Measurements from ENCODE around the gene UBE2E2.

UBE2E2 gene

GRCh38 chr3:23301819-23302218, 98.7 kb downstream of the UBE2E2 start:
- H2AFZ ChIP-seq (ENCODE audit: low read length), result no peak overlapping the region
- TF ChIP-seq, protein P1, sequence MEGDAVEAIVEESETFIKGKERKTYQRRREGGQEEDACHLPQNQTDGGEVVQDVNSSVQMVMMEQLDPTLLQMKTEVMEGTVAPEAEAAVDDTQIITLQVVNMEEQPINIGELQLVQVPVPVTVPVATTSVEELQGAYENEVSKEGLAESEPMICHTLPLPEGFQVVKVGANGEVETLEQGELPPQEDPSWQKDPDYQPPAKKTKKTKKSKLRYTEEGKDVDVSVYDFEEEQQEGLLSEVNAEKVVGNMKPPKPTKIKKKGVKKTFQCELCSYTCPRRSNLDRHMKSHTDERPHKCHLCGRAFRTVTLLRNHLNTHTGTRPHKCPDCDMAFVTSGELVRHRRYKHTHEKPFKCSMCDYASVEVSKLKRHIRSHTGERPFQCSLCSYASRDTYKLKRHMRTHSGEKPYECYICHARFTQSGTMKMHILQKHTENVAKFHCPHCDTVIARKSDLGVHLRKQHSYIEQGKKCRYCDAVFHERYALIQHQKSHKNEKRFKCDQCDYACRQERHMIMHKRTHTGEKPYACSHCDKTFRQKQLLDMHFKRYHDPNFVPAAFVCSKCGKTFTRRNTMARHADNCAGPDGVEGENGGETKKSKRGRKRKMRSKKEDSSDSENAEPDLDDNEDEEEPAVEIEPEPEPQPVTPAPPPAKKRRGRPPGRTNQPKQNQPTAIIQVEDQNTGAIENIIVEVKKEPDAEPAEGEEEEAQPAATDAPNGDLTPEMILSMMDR (conservative IDR thresholded peaks at IDR 0.05; ENCODE audit: low read length), result no peak
- TF ChIP-seq EZH2phosphoT487 (IDR thresholded peaks at IDR 0.05; ENCODE audit: borderline replicate concordance), result no peak
- H3K79me2 ChIP-seq (ENCODE audit: insufficient read depth, low read length), result 0 out of 2 replicates have a peak, but pooled peaks cover 6% of the 10 kb centered on the region
- H3K4me3 ChIP-seq (ENCODE audit: low read length, poor library complexity, severe bottlenecking), result no peak overlapping the region
- H3K36me3 ChIP-seq (ENCODE audit: insufficient read depth, low read length), result no peaks in the 10 kb centered on the region
- no peaks in the 10 kb centered on the region for H3K9me3 ChIP-seq (ENCODE audit: insufficient read depth, low read depth, low read length)
- no peak overlapping the region for H3K4me2 ChIP-seq (ENCODE audit: low read depth, low read length, poor library complexity, severe bottlenecking)
- no peaks in the 10 kb centered on the region for H3K4me1 ChIP-seq (ENCODE audit: insufficient read depth, low read length, poor library complexity, severe bottlenecking)
- no peaks in the 10 kb centered on the region for H3F3A ChIP-seq (ENCODE audit: low read depth)
- H3K9me2 ChIP-seq (replicated peaks; ENCODE audit: low read depth, low read length), result no peaks in the 10 kb centered on the region
- H3K9ac ChIP-seq (ENCODE audit: low read depth, low read length, poor library complexity, severe bottlenecking), result no peak overlapping the region
- no peaks in the 10 kb centered on the region for H3K27me3 ChIP-seq (ENCODE audit: insufficient read depth, low read length, poor library complexity, severe bottlenecking)
- H4K20me1 ChIP-seq (ENCODE audit: insufficient read depth, low read length, poor library complexity, severe bottlenecking), result no peaks in the 10 kb centered on the region

DNA sequence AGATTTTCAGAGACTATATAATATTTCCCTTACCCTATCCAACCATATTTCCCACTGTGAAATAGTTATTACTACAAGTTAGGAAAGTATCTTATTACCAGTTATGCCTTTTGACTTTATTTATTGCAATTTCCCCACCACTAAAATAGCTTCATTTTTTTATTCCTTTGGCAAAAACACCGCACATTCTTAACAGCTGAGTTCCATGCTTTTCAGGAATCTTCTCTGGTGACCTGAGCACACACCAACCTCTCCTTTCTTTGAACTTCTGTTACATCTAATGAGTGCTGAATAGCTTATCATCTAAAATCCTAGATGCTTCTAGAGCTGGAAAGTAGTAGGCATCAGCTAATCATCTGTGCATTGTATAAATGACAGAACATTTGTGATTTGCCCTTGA, 99.1 kb downstream of the UBE2E2 start:
- Histone ChIP-seq H3K4me2 (ENCODE audit: low read depth, low read length, poor library complexity, severe bottlenecking) (no peak overlapping the region), H3K36me3 (ENCODE audit: insufficient read depth, low read length) (no peaks in the 10 kb centered on the region), H3K27me3 (ENCODE audit: insufficient read depth, low read length, poor library complexity, severe bottlenecking) (no peaks in the 10 kb centered on the region), H4K20me1 (ENCODE audit: insufficient read depth, low read length, poor library complexity, severe bottlenecking) (no peaks in the 10 kb centered on the region), H3K9me3 (ENCODE audit: insufficient read depth, low read depth, low read length) (no peaks in the 10 kb centered on the region), H3F3A (ENCODE audit: low read depth) (no peaks in the 10 kb centered on the region), H3K9ac (ENCODE audit: low read depth, low read length, poor library complexity, severe bottlenecking) (no peak overlapping the region), H3K4me1 (ENCODE audit: insufficient read depth, low read length, poor library complexity, severe bottlenecking) (no peaks in the 10 kb centered on the region), H3K79me2 (ENCODE audit: insufficient read depth, low read length) (0 out of 2 replicates have a peak, but pooled peaks cover 6% of the 10 kb centered on the region), H3K9me2 (replicated peaks; ENCODE audit: low read depth, low read length) (no peaks in the 10 kb centered on the region), H3K4me3 (ENCODE audit: low read length, poor library complexity, severe bottlenecking) (no peak overlapping the region), H2AFZ (ENCODE audit: low read length) (no peak overlapping the region)
- TF ChIP-seq, protein P1 (conservative IDR thresholded peaks at IDR 0.05; ENCODE audit: low read length), result no peak

GRCh38 chr3:23303601-23304217, 100.6 kb downstream of the UBE2E2 start:
- Histone ChIP-seq H3F3A (ENCODE audit: low read depth) (no peaks in the 10 kb centered on the region), H4K20me1 (ENCODE audit: insufficient read depth, low read length, poor library complexity, severe bottlenecking) (no peaks in the 10 kb centered on the region), H3K4me1 (ENCODE audit: insufficient read depth, low read length, poor library complexity, severe bottlenecking) (no peaks in the 10 kb centered on the region), H3K4me2 (ENCODE audit: low read depth, low read length, poor library complexity, severe bottlenecking) (no peak overlapping the region), H3K27me3 (ENCODE audit: insufficient read depth, low read length, poor library complexity, severe bottlenecking) (no peaks in the 10 kb centered on the region), H3K79me2 (ENCODE audit: insufficient read depth, low read length) (0 out of 2 replicates have a peak, but pooled peaks cover 6% of the 10 kb centered on the region), H3K9me2 (replicated peaks; ENCODE audit: low read depth, low read length) (no peaks in the 10 kb centered on the region), H3K4me3 (ENCODE audit: low read length, poor library complexity, severe bottlenecking) (no peak overlapping the region), H3K36me3 (ENCODE audit: insufficient read depth, low read length) (no peaks in the 10 kb centered on the region), H3K9me3 (ENCODE audit: insufficient read depth, low read depth, low read length) (no peaks in the 10 kb centered on the region), H3K9ac (ENCODE audit: low read depth, low read length, poor library complexity, severe bottlenecking) (no peak overlapping the region), H2AFZ (ENCODE audit: low read length) (no peak overlapping the region)
- TF ChIP-seq, protein P1 (conservative IDR thresholded peaks at IDR 0.05; ENCODE audit: low read length), result no peak
- no peak for TF ChIP-seq EZH2phosphoT487 (IDR thresholded peaks at IDR 0.05; ENCODE audit: borderline replicate concordance)
